ENCODE data around the gene ACTR2. TPM values are rescaled to one million over a fixed set of nuclear protein-coding genes. Genes with fewer than 3 reads are reported as not detected.

The ACTR2 gene
- total RNA-seq, 4 donors from 2014 or later = 90.3 to 126 (median 109) TPM

GRCh38 chr2:65204461-65205210, 23.0 kb upstream of the ACTR2 start:
- H3K4me1 ChIP-seq = no peaks in the 10 kb centered on the region
- H3K9me3 ChIP-seq = no peaks in the 10 kb centered on the region
- no peaks in the 10 kb centered on the region for H3K36me3 ChIP-seq
- H3K27ac ChIP-seq = peak overlapping the region in 1 of 4 donors; percentile 47
- ATAC-seq = no peak
- H3K27me3 ChIP-seq = no peaks in the 10 kb centered on the region
- H3K4me3 ChIP-seq = no peak overlapping the region
- TF ChIP-seq CTCF (IDR thresholded peaks at IDR 0.05) (no peak), POLR2AphosphoS5 (IDR thresholded peaks at IDR 0.05) (no peak), POLR2A (IDR thresholded peaks at IDR 0.05) (no peak), EP300 (IDR thresholded peaks at IDR 0.05) (no peak)
- WGBS, 2 donors (ENCODE audit: low coverage in 1 of 2) = 89 to 95% methylated on average over 13 to 19 of the region's 20 CpGs

DNA sequence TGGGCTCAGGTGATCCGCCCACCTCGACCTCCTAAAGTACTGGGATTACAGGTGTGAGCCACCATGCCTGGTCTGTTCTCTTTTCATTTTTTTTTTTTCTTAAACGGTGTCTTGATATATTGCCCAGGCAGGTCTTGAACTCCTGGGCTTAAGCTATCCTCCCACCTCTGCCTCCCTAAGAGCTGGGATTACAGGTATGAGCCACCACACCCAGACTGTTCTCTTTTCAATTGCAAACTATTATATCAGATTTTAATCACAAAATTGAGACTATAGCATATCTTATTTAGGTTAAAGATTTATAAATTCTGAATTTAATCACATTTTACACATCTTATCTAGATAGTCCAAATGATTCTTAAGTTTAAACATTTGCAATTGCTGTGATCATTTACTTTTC, 15.5 kb upstream of the ACTR2 start:
- WGBS, 2 donors (ENCODE audit: low coverage in 1 of 2) = 50 to 93% methylated on average over 1 to 3 of the region's 3 CpGs
- H3K27ac ChIP-seq = no peak overlapping the region
- no peaks in the 10 kb centered on the region for H3K36me3 ChIP-seq
- TF ChIP-seq POLR2AphosphoS5 (IDR thresholded peaks at IDR 0.05) = no peak
- TF ChIP-seq EP300 (IDR thresholded peaks at IDR 0.05) = no peak
- no peak for TF ChIP-seq POLR2A (IDR thresholded peaks at IDR 0.05)
- no peak for TF ChIP-seq CTCF (IDR thresholded peaks at IDR 0.05)
- no peaks in the 10 kb centered on the region for H3K9me3 ChIP-seq
- no peak for ATAC-seq
- H3K4me1 ChIP-seq = no peaks in the 10 kb centered on the region
- H3K4me3 ChIP-seq = no peak overlapping the region
- no peaks in the 10 kb centered on the region for H3K27me3 ChIP-seq

GRCh38 chr2:65212619-65213018, 15.0 kb upstream of the ACTR2 start:
- TF ChIP-seq POLR2AphosphoS5 (IDR thresholded peaks at IDR 0.05) (no peak), EP300 (IDR thresholded peaks at IDR 0.05) (no peak), CTCF (IDR thresholded peaks at IDR 0.05) (no peak), POLR2A (IDR thresholded peaks at IDR 0.05) (no peak)
- H3K27me3 ChIP-seq = no peaks in the 10 kb centered on the region
- H3K36me3 ChIP-seq = no peaks in the 10 kb centered on the region
- H3K27ac ChIP-seq = no peak overlapping the region
- ATAC-seq = no peak
- H3K4me3 ChIP-seq = no peak overlapping the region
- no peaks in the 10 kb centered on the region for H3K4me1 ChIP-seq
- H3K9me3 ChIP-seq = no peaks in the 10 kb centered on the region

- 92 to 95% methylated on average over 9 of the region's 9 CpGs for whole genome bisulfite sequencing, 2 donors (ENCODE audit: low coverage in 1 of 2)
- no peak for ATAC-seq
- Histone ChIP-seq H3K9me3 (no peaks in the 10 kb centered on the region), H3K4me1 (no peaks in the 10 kb centered on the region), H3K27me3 (no peaks in the 10 kb centered on the region), H3K36me3 (no peaks in the 10 kb centered on the region), H3K27ac (no peak overlapping the region), H3K4me3 (no peak overlapping the region)
- TF ChIP-seq POLR2AphosphoS5 (IDR thresholded peaks at IDR 0.05) (no peak), POLR2A (IDR thresholded peaks at IDR 0.05) (no peak), CTCF (IDR thresholded peaks at IDR 0.05) (no peak), EP300 (IDR thresholded peaks at IDR 0.05) (no peak)
Observed at GRCh38 chr2:65213035-65213434, 14.6 kb upstream of the ACTR2 start.

DNA sequence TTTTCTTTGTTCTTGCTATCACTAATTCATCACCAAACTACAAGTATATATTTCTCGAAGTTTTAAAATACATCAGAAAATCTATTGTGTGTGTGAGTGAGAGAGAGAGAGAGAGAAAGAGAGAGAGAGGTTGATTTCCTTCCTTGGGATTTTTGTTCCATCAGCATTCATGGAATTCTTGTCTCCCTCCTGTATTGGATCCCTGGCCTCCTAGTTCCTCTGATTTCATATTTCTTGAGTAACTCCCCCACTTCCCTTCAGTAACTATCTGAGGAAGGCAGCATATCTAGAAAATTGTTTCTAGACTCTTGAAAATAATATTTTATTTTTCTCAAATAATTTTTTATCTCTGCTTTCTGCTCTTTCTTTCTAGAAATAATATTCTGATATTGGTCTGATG, 13.3 kb upstream of the ACTR2 start:
- H3K36me3 ChIP-seq = no peaks in the 10 kb centered on the region
- no peaks in the 10 kb centered on the region for H3K27me3 ChIP-seq
- ATAC-seq = no peak
- H3K4me1 ChIP-seq = no peaks in the 10 kb centered on the region
- H3K27ac ChIP-seq = no peak overlapping the region
- H3K9me3 ChIP-seq = no peaks in the 10 kb centered on the region
- H3K4me3 ChIP-seq = no peak overlapping the region
- 92% methylated on average over 1 of the region's 1 CpG; no CpG with 5 or more reads in 1 of the 2 donors for WGBS, 2 donors (ENCODE audit: low coverage in 1 of 2)
- TF ChIP-seq CTCF (IDR thresholded peaks at IDR 0.05) = no peak
- no peak for TF ChIP-seq POLR2AphosphoS5 (IDR thresholded peaks at IDR 0.05)
- no peak for TF ChIP-seq EP300 (IDR thresholded peaks at IDR 0.05)
- TF ChIP-seq POLR2A (IDR thresholded peaks at IDR 0.05) = no peak
